Measurements from ENCODE around the gene PPY. TPM values are rescaled to one million over a fixed set of nuclear protein-coding genes. Genes with fewer than 3 reads are reported as not detected.

PPY gene
- total and polyA plus RNA-seq, 11 donors, result not detected

DNA sequence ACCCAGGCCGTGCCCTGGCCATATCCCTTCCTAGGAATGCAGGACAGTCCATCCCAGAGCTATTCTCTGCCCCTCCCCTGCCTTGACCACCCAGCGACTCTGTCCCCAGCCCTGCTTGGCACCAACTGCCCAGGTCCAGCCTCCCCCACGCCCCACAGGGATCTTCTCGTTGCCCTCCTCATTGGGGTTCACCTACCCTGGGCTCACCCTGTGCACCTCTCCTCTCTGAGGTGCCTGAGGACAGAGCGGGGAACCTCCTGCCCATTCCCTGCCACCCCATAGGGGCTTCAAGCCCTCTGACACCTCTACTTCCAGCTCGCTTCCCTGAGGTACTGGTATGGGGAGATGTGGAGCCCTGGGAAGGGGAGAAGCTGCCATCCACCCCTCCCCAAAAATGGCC is 28.7 kb downstream of the PPY start:
- DNase-seq (no peak), ATAC-seq (peak in 1 of 4 donors; percentile 3)
- no peaks in the 10 kb centered on the region for H3K36me3 ChIP-seq
- H3K4me1 ChIP-seq, result peaks cover 0 to 14% (median 4%) of the 10 kb centered on the region in 12 donors
- TF ChIP-seq, protein P1, sequence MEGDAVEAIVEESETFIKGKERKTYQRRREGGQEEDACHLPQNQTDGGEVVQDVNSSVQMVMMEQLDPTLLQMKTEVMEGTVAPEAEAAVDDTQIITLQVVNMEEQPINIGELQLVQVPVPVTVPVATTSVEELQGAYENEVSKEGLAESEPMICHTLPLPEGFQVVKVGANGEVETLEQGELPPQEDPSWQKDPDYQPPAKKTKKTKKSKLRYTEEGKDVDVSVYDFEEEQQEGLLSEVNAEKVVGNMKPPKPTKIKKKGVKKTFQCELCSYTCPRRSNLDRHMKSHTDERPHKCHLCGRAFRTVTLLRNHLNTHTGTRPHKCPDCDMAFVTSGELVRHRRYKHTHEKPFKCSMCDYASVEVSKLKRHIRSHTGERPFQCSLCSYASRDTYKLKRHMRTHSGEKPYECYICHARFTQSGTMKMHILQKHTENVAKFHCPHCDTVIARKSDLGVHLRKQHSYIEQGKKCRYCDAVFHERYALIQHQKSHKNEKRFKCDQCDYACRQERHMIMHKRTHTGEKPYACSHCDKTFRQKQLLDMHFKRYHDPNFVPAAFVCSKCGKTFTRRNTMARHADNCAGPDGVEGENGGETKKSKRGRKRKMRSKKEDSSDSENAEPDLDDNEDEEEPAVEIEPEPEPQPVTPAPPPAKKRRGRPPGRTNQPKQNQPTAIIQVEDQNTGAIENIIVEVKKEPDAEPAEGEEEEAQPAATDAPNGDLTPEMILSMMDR (IDR thresholded peaks at IDR 0.05), result no peak
- no peak for TF ChIP-seq POLR2A (IDR thresholded peaks at IDR 0.05)
- no peak overlapping the region for H3K4me3 ChIP-seq
- WGBS, 4 donors, result 76 to 87% (median 82%) methylated on average over 6 of the region's 6 CpGs
- H3K9me3 ChIP-seq, result no peaks in the 10 kb centered on the region
- intact Hi-C loops (cut with DNase I), result no loop called here
- peaks cover 0 to 5% (median 0%) of the 10 kb centered on the region in 9 donors for H3K27me3 ChIP-seq
- H3K27ac ChIP-seq, result no peak overlapping the region

DNA sequence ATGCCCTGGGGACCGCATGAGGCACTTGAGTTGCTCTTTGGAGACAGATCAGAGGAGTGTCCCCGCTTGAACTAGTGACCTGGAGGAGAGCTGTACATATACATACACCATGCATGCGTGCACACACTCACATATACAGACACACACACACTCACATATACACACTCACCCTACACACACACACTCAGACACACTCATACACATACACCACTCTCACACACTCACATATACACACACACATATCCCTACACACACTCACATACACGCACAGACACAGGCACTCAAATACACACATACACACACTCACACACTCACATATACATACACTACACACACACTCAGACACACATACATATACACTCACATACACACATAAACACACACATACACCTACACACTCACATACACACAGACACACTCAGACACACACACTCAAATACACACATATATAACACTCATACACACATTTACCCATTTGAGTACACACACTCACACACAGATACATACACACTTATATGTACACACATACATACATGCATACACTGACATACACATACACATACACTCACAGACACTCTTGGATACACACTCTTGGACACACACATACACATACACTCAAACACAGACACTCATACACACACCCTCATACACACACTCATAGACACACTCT is 29.5 kb downstream of the PPY start:
- Histone ChIP-seq H3K4me1 (peaks cover 0 to 17% (median 8%) of the 10 kb centered on the region in 12 donors), H3K4me3 (no peak overlapping the region), H3K9me3 (no peaks in the 10 kb centered on the region), H3K36me3 (no peaks in the 10 kb centered on the region), H3K27ac (no peak overlapping the region), H3K27me3 (peaks cover 0 to 11% (median 0%) of the 10 kb centered on the region in 9 donors)
- DNase-seq (no peak), ATAC-seq (no peak)
- WGBS, 4 donors, result 44 to 62% (median 56%) methylated on average over 4 of the region's 4 CpGs
- TF ChIP-seq, protein P1 (IDR thresholded peaks at IDR 0.05), result no peak
- no peak for TF ChIP-seq POLR2A (IDR thresholded peaks at IDR 0.05)
- intact Hi-C loops (cut with DNase I), result no loop called here

DNA sequence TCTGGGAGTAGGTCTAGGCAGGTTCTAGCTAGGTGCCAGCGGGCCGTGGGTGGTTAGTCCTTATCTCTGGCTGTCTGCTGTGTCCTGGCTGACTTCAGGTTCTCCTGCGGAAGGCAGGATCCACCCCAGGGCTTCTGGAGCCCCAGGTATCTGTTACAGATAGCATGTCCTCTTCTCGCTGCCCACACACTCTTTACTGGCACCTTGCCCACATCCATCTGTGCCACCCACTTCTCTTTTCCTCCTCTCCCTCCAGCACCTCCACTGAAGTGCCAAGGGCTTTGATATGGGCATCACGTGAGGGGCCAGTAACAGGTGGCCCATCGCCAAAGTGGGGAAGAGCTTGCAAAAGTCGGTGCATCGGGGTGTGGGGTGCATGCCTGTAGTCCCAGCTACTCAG is 30.4 kb downstream of the PPY start:
- ATAC-seq, result peak; percentile 18 to 39 (median 28)
- DNase-seq, result peak in 4 of 5 donors; percentile 38 to 84 (median 66)
- Histone ChIP-seq H3K27ac (peak overlapping the region in 1 of 12 donors; percentile 28), H3K9me3 (no peaks in the 10 kb centered on the region), H3K4me1 (peaks cover 0 to 16% (median 10%) of the 10 kb centered on the region in 12 donors), H3K36me3 (no peaks in the 10 kb centered on the region), H3K27me3 (peaks cover 0 to 20% (median 0%) of the 10 kb centered on the region in 9 donors), H3K4me3 (no peak overlapping the region)
- intact Hi-C loops (cut with DNase I), result no loop called here
- TF ChIP-seq, protein P1 (IDR thresholded peaks at IDR 0.05), result no peak
- no peak for TF ChIP-seq POLR2A (IDR thresholded peaks at IDR 0.05)
- 29 to 50% (median 38%) methylated on average over 8 of the region's 8 CpGs for WGBS, 4 donors

DNA sequence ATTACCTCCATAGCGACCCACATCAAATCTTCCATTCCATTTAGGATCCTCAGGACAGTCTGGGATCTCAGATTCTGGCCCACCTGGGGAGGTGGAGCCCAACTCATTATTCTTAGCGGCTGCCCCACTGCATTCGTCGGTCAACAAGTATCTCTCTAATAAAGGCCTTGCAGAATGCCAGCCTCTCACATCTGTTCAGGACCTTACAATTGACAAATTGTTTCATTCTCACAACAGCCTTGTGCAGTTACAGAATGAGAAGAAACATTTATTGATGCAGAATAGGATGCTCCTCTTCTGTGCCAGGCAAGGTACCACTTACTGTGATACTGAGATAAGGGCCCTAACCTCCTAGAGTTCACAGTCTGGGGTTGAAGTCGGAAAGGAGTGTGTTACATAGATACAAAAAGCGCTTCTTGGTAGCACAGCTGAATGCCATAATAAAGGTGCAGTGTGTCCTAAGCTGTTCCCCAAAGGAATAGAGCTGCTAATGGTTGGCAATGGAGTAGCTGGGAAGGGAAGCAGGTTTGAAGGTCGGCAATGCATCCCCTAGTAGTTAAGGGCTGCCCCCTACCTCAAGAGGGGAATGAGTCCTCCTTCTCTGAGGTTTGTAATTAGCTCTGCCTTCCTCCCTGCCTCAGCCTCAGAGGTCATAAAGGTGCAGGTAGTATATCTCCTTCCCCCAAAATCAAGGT is 32.6 kb downstream of the PPY start:
- Histone ChIP-seq H3K27ac (no peak overlapping the region), H3K9me3 (no peaks in the 10 kb centered on the region), H3K27me3 (peaks cover 0 to 32% (median 0%) of the 10 kb centered on the region in 9 donors), H3K4me1 (peaks cover 0 to 31% (median 23%) of the 10 kb centered on the region in 12 donors), H3K36me3 (no peaks in the 10 kb centered on the region), H3K4me3 (no peak overlapping the region)
- intact Hi-C loops (cut with DNase I), result no loop called here
- ATAC-seq (no peak), DNase-seq (no peak)
- 58 to 69% (median 62%) methylated on average over 7 of the region's 7 CpGs for WGBS, 4 donors
- no peak for TF ChIP-seq POLR2A (IDR thresholded peaks at IDR 0.05)
- TF ChIP-seq, protein P1 (IDR thresholded peaks at IDR 0.05), result no peak

Data from heart left ventricle (tissue), 16 donors.